AG09319 (cell line): ENCODE data around the gene BTD.

ENCODE experiments used
- DNase-seq: peaks from one replicate; pipeline ENCODE4 v3.0.0-alpha.2; 2010; ENCODE audit warnings: low read depth; ENCODE audit errors: extremely low read depth
- CTCF ChIP-seq: IDR thresholded peaks from 2 replicates; pipeline ENCODE4 v1.5.1; 2011; ENCODE audit warnings: low read depth, mild to moderate bottlenecking, inconsistent platforms, low read length, moderate library complexity

Gene BTD

GRCh38 chr3:15623535-15624440 is 22.2 kb downstream of the BTD start:
- no peak for DNase-seq
- no peak for TF ChIP-seq CTCF

- no peak for TF ChIP-seq CTCF
- no peak for DNase-seq
Measured at GRCh38 chr3:15628967-15629366, 27.4 kb downstream of the BTD start.

GRCh38 chr3:15629860-15630597 is 28.5 kb downstream of the BTD start:
- DNase-seq: peak; percentile 56
- peak; percentile 47 for TF ChIP-seq CTCF

GRCh38 chr3:15630646-15631350 is 29.3 kb downstream of the BTD start:
- no peak for TF ChIP-seq CTCF
- DNase-seq: no peak

GRCh38 chr3:15631426-15632211 is 30.1 kb downstream of the BTD start:
- TF ChIP-seq CTCF: no peak
- DNase-seq: no peak

GRCh38 chr3:15632212-15632580 is 30.7 kb downstream of the BTD start:
- DNase-seq: no peak
- no peak for TF ChIP-seq CTCF
